Measurements from ENCODE around the gene PRDM7. TPM values are rescaled to one million over a fixed set of nuclear protein-coding genes. Genes with fewer than 3 reads are reported as not detected.

PRDM7 gene
- total and polyA plus RNA-seq, 3 donors from 2014 or later: 1.8 to 10.2 (median 4.2) TPM

DNA sequence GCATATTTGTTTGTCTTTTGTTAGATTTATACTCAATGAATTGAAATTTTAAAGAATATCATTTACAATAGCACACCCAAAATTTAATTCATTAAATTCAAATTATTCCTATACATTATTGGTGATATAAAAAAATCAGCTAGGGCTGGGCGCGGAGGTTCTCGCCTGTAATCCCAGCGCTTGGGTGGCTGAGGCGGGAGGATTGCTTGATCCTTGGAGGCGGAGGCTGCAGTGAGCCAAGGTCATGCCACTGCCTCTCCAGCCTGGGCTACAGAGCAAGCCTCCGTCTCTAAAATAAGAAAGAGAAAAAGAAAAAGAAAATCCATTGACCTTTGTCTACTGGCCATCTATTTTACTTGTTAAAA lies 4.5 kb upstream of the PRDM7 start:
- DNase-seq: peak; percentile 42

DNA sequence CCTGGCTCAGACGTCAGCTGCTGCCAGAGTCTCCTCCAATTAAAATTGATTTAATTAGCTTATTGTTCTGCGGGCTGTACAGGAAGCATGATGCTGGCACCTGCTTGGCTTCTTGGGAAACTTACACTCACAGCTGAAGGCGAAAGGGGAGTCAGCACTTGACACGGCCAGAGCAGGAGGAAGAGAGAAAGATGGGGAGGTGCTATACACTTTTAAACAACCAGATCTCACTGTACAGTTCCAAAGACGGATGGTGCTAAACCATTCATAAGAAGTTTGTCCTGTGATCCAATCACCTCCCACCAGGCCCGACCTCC lies 1.4 kb upstream of the PRDM7 start:
- WGBS, 2 donors: 50 to 64% methylated on average over 6 of the region's 6 CpGs
- no peak for TF ChIP-seq POLR2A (IDR thresholded peaks at IDR 0.05)
- TF ChIP-seq, protein P1, sequence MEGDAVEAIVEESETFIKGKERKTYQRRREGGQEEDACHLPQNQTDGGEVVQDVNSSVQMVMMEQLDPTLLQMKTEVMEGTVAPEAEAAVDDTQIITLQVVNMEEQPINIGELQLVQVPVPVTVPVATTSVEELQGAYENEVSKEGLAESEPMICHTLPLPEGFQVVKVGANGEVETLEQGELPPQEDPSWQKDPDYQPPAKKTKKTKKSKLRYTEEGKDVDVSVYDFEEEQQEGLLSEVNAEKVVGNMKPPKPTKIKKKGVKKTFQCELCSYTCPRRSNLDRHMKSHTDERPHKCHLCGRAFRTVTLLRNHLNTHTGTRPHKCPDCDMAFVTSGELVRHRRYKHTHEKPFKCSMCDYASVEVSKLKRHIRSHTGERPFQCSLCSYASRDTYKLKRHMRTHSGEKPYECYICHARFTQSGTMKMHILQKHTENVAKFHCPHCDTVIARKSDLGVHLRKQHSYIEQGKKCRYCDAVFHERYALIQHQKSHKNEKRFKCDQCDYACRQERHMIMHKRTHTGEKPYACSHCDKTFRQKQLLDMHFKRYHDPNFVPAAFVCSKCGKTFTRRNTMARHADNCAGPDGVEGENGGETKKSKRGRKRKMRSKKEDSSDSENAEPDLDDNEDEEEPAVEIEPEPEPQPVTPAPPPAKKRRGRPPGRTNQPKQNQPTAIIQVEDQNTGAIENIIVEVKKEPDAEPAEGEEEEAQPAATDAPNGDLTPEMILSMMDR (IDR thresholded peaks at IDR 0.05): no peak
- no peak for DNase-seq
- peaks cover 3% of the 10 kb centered on the region for H3K4me1 ChIP-seq
- no peaks in the 10 kb centered on the region for H3K9me3 ChIP-seq
- H3K27ac ChIP-seq: no peak overlapping the region
- no peaks in the 10 kb centered on the region for H3K36me3 ChIP-seq (ENCODE audit: low read depth, missing control alignments)
- H3K4me3 ChIP-seq: no peak overlapping the region
- no peaks in the 10 kb centered on the region for H3K27me3 ChIP-seq
- intact Hi-C loops (cut with DNase I; ENCODE audit: low total_unique reads): no loop called here

More for the DNA sequence above, 4.5 kb upstream of the PRDM7 start:
- Histone ChIP-seq H3K27ac (no peak overlapping the region), H3K4me1 (peaks cover 3% of the 10 kb centered on the region), H3K27me3 (no peaks in the 10 kb centered on the region), H3K9me3 (no peaks in the 10 kb centered on the region), H3K36me3 (ENCODE audit: low read depth, missing control alignments) (no peaks in the 10 kb centered on the region), H3K4me3 (peak overlapping the region; percentile 43 to 52)
- 12 to 15% methylated on average over 7 of the region's 7 CpGs for WGBS, 2 donors
- intact Hi-C loops (cut with DNase I; ENCODE audit: low total_unique reads): no loop called here
- TF ChIP-seq POLR2A (IDR thresholded peaks at IDR 0.05): no peak
- TF ChIP-seq, protein P1 (IDR thresholded peaks at IDR 0.05): no peak

DNA sequence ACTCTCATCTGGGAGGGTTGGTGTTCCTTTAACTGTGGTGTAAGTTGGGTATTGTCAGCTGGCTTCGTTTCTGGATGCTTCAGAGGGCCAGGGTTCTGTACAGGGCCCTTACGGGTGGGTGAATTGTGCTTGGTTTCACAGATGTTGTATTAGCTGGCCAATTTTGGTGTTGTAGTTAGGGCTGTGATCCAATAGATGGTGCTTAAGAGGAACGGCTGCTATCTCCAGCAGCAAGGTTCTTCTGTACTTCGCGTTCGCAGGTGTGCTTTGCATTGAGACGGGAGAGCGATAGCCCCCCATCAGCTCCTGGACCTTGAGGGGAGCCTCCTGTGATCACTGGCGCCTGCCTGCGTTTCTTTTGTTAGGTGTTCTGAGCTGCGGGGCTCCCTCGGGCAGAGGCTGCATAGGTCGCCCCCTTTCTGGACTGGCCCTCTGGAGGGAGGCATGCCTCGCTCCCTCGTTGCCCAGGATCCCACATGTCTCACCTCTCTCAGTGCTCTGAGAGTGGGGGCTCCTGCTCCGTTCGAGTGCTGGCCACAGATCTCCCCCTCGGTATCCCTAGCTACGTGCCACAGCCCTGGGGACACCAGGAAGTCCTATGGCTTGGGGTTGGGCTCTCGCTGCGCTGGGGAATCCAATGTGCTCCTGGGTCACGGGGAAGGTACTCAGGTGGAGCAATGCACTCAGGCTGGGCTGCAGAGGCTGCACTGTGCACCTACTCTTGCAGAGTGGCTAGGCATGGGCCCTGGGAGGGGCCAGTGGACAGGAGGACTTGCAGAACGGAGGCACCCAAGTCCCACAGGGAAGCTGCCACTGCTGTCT lies 837 bp upstream of the PRDM7 start:
- peak; percentile 30 for DNase-seq
- peak overlapping the region; percentile 37 to 47 for H3K4me3 ChIP-seq
- peak overlapping the region in 1 of 2 donors; percentile 30 for H3K27ac ChIP-seq
- no peaks in the 10 kb centered on the region for H3K36me3 ChIP-seq (ENCODE audit: low read depth, missing control alignments)
- 15 to 30% methylated on average over 2 to 22 of the region's 23 CpGs for WGBS, 2 donors
- H3K9me3 ChIP-seq: no peaks in the 10 kb centered on the region
- H3K27me3 ChIP-seq: no peaks in the 10 kb centered on the region
- intact Hi-C loops (cut with DNase I; ENCODE audit: low total_unique reads): no loop called here
- TF ChIP-seq POLR2A (IDR thresholded peaks at IDR 0.05): no peak
- TF ChIP-seq, protein P1 (IDR thresholded peaks at IDR 0.05): no peak
- H3K4me1 ChIP-seq: peaks cover 3% of the 10 kb centered on the region

DNA sequence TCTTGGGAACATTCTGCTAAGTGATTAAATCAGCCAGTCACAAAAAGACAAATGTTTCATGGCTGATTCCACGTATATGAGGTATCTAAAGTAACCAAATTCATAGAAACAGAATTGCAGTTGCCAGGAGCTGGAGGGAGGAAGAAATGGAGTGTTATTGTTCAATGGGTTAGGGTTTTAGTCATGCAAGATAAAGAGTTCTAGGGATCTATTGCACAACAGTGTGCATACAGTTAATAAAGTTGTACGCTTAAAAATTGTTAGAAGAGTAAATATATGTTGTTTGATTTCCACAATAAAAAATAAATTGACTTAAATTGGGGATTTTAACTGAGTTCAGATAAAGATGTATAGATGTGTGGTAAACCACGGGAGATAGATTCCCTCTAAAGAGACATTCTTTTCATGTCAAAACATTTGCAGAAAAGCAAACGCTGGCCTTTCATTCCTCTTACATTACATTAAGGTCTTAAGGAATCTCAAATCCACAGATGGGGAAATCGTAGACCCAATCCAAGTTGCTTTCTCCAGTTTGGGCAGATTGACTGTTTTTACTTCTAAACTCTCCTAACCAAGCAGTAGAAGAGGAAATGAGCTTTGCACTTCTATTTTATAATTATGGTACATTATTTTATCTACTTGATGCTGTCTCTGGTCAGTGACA lies 4.6 kb downstream of the PRDM7 start:
- no peaks in the 10 kb centered on the region for H3K36me3 ChIP-seq (ENCODE audit: low read depth, missing control alignments)
- H3K9me3 ChIP-seq: no peaks in the 10 kb centered on the region
- WGBS, 2 donors: 69 to 71% methylated on average over 5 of the region's 5 CpGs
- intact Hi-C loops (cut with DNase I; ENCODE audit: low total_unique reads): no loop called here
- H3K4me1 ChIP-seq: no peaks in the 10 kb centered on the region
- no peak for DNase-seq
- TF ChIP-seq POLR2A (IDR thresholded peaks at IDR 0.05): no peak
- TF ChIP-seq, protein P1 (IDR thresholded peaks at IDR 0.05): no peak
- H3K4me3 ChIP-seq: no peak overlapping the region
- H3K27me3 ChIP-seq: no peaks in the 10 kb centered on the region
- no peak overlapping the region for H3K27ac ChIP-seq

All from testis (tissue), 3 donors.